Stimulated activated CD4-positive, alpha-beta T cell treated with anti-CD3 and anti-CD28 coated beads, Interleukin-1b, Interleukin-23, amount 100 ng/mL, for 48 hours (primary cell): ENCODE results near the gene MUC3A.

ENCODE experiments used
- DNase-seq: peaks from one replicate; pipeline ENCODE4 v3.0.0-alpha.2; 2020

The MUC3A gene

DNA sequence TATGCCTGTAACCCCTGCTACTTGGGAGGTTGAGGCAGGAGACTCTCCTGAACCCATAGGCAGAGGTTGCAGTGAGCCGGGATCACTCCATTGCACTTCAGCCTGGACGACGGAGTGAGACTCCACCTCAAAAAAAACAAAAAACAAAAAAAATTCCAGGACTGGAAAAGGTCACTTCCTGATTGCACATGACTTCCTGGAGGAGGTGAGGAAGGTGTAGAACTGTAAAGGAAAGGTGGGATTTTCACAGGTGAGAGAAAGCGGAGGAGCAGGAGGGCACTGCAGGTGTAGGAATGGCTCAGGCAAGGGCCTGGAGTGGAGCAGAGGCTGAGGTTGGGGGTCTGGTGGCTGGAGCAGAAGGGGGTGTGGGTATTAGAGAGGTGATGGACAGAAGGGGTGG, 3.2 kb upstream of the MUC3A start:
- DNase-seq = no peak

GRCh38 chr7:100946766-100947365, 2.5 kb upstream of the MUC3A start:
- DNase-seq = no peak

DNA sequence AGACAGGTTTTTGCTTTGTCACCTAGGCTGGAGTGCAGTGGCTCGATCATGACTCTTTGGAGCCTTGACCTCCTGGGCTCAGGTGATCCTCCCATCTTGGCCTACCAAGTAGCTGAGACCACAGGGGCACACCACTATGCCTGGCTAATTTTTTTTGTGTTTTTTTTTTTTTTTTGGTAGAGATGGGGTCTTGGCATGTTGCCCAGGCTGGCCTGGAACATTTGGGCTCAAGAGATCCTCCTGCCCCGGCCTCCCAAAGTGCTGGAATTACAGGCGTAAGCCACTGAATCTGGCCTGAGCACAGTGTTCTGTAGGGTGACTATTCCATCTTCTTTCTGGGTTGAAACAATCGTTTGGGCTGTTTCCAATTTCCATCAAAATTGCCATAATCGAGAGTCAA, 1.5 kb upstream of the MUC3A start:
- no peak for DNase-seq

GRCh38 chr7:100949933-100950443, 654 bp downstream of the MUC3A start:
- no peak for DNase-seq

DNA sequence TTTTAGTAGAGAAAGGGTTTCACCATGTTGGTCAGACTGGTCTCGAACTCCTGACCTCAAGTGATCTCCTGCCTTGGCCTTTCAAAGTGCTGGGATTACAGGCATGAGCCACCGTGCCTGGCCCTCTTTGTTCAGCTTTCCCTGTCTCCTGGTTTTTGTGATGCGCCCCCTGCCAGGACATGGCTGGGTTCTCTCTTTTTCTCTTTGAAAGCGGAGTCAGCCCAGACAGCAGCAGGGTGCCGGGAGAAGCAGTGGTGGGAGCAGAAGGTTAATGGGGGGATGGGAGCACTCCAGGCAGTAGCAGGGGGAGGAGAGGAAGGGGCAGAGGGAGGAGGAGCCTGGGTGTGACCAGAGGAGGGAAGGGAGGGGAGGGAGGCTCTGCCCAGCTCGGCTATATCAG, 1.8 kb downstream of the MUC3A start:
- DNase-seq = no peak

- DNase-seq = no peak
Measured at GRCh38 chr7:100951888-100952560, 2.7 kb downstream of the MUC3A start.

DNA sequence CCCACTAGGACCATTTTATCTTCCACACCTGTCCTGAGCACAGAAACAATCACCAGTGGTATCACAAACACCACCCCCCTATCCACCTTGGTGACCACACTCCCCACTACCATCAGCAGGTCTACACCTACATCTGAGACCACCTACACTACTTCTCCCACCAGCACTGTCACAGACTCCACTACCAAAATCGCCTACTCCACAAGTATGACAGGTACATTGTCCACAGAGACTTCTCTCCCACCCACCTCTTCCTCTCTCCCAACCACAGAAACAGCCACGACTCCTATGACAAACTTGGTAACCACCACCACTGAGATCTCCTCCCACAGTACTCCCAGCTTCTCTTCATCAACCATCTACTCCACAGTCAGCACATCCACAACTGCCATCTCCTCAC, 3.3 kb downstream of the MUC3A start:
- no peak for DNase-seq

GRCh38 chr7:100957832-100958421, 8.6 kb downstream of the MUC3A start:
- DNase-seq = no peak

- no peak for DNase-seq
Measured at GRCh38 chr7:100959894-100960293, 10.6 kb downstream of the MUC3A start.

DNA sequence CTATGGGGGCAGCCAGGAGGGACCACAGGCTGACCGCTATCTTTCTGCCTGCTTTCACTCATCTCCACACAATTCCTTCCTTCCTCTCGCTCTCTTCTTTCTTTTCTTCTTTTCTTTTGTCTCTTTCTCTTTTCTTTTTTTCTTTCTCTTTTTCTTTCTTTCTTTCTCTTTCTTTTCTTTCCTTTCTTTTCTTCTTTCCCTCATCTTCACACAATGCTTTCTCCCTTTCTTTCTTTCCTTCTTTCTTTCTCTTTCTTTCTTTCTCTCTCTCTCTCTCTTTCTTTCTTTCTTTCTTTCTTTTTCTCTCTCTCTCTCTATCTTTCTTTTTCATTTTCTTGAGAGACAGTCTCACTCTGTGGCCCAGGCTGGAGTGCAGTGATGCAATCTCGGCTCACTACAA, 13.2 kb downstream of the MUC3A start:
- no peak for DNase-seq

GRCh38 chr7:100963386-100963785, 14.1 kb downstream of the MUC3A start:
- DNase-seq = no peak

- DNase-seq = no peak
Measured at GRCh38 chr7:100963874-100964273, 14.5 kb downstream of the MUC3A start.

DNA sequence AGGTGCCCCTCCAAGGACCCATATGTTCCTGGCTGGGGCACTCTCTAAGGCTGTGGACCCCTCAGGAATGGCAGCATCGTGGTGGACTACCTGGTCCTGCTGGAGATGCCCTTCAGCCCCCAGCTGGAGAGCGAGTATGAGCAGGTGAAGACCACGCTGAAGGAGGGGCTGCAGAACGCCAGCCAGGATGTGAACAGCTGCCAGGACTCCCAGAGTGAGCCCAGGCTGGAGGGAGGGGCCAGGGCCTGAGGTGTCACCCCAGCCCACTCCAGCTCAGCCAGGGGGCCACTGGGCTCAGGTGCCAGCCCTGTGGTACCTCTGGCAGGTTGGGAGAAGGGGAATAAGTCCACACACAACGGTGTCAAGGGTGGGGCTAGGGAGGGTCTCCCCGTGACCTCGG, 15.3 kb downstream of the MUC3A start:
- DNase-seq = no peak

DNA sequence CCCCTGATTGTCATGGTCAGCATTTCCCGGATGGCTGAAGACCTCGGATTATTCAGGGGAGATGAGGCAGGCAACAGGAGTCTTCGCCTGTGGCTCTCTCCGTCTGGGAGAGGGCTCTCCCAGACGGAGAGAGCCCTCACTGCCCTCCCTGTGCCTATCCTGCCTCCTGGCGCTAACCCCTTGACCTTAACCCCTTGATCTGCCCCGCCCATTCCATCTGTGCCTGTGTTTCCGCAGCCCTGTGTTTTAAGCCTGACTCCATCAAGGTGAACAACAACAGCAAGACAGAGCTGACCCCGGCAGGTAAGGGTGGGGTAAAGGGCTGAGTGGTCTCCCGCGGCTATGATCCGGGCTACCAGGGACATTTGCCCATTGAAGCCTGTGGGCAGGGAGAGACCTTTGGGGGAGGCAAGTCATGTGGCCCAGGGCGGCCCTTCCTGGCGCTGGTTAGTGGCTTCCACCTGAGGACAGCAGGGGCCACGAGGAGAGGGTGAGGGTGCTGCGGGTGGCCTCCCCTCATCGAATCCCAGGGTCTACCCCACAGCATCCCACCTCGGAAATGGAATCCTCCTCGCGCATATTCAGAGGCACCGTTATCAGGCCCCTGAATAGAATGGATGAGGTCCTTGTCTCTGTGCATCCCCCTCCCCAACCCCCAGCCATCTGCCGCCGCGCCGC, 15.8 kb downstream of the MUC3A start:
- DNase-seq = no peak

- DNase-seq = peak; percentile 81
Measured at GRCh38 chr7:100965723-100966541, 16.6 kb downstream of the MUC3A start.

DNA sequence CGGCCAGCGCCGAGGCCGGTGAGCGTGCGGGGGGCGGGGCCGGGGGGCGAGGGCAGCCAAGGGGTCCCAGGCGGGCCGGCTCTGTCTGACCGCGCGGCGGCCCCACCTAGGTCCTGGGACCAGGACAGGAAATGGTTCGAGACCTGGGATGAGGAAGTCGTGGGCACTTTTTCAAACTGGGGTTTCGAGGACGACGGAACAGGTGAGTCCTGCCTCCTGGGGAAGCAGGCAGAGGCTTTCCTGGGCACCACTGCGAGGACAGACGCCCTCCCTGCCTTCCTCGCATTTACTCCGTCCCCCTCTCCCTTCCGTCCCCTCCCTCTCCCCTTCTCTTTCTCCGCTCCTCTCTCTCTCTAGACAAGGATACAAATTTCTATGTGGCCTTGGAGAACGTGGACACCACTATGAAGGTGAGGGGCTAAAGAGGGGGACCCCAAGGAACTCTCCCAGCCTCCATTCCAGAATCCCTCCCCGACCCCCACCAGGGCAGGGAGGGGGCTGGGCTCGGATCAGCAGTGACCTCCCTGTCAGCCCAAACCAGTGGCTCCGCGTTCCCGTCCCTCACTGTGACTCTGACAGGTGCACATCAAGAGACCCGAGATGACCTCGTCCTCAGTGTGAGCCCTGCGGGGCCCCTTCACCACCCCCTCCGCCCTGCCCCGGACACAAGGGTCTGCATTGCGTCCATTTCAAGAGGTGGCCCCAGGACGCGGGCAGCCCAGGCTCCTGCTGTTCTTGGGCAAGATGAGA, 17.4 kb downstream of the MUC3A start:
- no peak for DNase-seq

GRCh38 chr7:100967292-100967863, 18.0 kb downstream of the MUC3A start:
- DNase-seq = no peak

DNA sequence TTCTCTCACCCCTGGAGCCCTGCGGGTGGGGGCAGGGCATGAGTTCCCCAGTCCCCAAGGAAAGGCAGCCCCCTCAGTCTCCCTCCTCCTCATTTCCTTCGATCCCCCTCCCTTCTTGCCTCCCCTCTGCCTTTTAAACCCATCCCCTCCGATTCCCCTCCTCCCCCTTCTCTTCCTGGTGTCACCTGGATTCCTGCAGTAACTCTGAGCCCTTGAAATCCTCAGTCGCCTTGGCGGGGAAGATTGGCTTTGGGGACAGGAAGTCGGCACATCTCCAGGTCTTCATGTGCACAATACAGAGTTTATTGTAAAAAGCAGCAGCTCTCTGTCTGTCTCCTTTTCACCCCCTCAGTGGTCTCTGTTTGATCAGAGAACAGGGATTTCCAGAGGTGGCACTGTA, 18.7 kb downstream of the MUC3A start:
- no peak for DNase-seq

DNA sequence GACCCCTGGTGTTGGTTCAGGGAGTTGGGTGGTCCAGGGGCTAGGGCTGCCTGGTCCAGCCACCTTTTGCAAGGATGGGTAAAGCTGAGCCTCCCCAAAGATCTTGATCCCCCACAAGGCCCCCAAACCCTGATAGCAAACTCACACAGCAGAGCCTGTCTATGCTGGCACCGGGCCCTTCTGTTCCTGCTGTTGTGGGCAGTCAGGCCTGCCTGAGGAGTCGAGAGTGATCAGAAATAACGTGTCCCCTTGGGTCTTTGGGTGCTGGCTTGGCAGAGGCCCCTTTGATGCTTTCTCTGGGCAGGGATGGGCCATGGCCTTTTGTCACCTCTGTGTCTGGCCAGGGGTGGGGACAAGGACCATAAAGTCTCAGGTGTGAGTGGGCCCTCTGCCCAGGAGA, 19.3 kb downstream of the MUC3A start:
- no peak for DNase-seq

DNA sequence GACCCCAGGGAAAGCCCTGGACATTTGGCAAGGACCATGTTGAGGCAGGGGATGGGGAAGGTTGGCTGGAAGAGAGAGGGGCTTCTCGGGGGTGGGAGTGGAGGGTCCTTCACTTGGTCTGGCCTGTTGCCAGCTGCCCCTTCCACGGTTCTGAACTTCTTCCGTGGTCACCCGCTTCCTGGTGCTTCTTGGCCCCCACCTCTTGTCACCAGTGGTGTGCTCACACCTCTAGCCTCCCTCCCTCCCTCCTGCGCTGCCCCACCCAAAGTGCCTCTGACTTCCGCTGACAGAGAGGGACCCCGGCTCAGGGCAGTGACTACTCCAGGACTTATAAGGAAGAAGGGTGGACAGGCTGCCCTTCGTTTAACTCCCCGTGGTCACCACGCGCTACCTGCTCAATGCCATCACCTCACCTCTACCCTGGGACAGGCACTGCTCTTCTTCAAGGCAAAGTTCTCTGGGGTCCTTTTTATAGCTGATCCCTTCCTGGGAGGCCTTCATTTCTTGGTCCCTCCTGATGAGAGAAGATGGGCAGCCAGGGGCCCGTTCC, 19.8 kb downstream of the MUC3A start, which contains the start of gene MUC12:
Gene MUC12, plus strand, starts transcription at position 500 of the 550 bp plus-strand sequence. CDS start 58 bp downstream, outside the sequence.
- DNase-seq = no peak
